Astrocyte of the spinal cord (primary cell): ENCODE results near the gene FPGS.

Experiments used
- DNase-seq: peaks from one replicate; pipeline ENCODE4 v3.0.0; 2011; ENCODE audit warnings: low read depth, low spot score
- H3K4me3 ChIP-seq: 2 replicates; pipeline ENCODE4 v1.5.1; 2011; ENCODE audit warnings: low read depth, mild to moderate bottlenecking, low read length, moderate library complexity
- in situ Hi-C: cut with HindIII; loops from 2 replicates; pipeline ENCODE4 v1.10.0; 2017; ENCODE audit warnings: low sequenced_read_pairs
- TF ChIP-seq, protein P1 (sequence below): IDR thresholded peaks from 2 replicates; pipeline ENCODE4 v1.5.1; 2012; ENCODE audit warnings: low read depth, mild to moderate bottlenecking, low read length, inconsistent platforms

Gene FPGS

GRCh38 chr9:127796225-127796813, 6.4 kb upstream of the FPGS start:
- TF ChIP-seq, protein P1, sequence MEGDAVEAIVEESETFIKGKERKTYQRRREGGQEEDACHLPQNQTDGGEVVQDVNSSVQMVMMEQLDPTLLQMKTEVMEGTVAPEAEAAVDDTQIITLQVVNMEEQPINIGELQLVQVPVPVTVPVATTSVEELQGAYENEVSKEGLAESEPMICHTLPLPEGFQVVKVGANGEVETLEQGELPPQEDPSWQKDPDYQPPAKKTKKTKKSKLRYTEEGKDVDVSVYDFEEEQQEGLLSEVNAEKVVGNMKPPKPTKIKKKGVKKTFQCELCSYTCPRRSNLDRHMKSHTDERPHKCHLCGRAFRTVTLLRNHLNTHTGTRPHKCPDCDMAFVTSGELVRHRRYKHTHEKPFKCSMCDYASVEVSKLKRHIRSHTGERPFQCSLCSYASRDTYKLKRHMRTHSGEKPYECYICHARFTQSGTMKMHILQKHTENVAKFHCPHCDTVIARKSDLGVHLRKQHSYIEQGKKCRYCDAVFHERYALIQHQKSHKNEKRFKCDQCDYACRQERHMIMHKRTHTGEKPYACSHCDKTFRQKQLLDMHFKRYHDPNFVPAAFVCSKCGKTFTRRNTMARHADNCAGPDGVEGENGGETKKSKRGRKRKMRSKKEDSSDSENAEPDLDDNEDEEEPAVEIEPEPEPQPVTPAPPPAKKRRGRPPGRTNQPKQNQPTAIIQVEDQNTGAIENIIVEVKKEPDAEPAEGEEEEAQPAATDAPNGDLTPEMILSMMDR = no peak
- in situ Hi-C loops = no loop called here
- no peak overlapping the region for H3K4me3 ChIP-seq
- no peak for DNase-seq

DNA sequence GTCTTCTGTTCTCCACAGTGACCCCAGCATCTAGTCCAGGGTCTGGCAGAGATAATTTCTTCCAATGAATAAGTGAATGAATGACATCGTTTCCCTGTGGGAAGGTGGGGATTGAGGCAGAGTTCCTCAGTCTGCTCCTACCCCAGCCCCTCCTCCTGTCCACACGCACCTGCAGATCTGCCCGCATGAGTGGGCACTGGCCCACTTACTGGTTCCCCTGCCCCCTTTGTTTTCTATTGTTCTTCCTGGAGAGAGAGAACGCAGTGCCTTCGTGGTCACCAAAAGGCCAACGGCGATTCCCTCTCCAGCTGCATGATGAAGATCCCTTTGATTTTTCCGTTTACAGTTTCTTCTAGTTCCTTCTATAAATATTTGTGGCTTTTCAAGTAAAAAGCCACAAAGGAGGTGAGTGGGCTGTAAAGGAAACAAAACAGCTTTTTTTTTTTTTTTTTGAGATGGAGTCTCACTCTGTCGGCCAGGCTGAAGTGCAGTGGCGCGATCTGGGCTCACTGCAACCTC, 5.8 kb upstream of the FPGS start:
- DNase-seq = peak; percentile 32
- TF ChIP-seq, protein P1 = no peak
- no peak overlapping the region for H3K4me3 ChIP-seq
- in situ Hi-C loops = no loop called here

DNA sequence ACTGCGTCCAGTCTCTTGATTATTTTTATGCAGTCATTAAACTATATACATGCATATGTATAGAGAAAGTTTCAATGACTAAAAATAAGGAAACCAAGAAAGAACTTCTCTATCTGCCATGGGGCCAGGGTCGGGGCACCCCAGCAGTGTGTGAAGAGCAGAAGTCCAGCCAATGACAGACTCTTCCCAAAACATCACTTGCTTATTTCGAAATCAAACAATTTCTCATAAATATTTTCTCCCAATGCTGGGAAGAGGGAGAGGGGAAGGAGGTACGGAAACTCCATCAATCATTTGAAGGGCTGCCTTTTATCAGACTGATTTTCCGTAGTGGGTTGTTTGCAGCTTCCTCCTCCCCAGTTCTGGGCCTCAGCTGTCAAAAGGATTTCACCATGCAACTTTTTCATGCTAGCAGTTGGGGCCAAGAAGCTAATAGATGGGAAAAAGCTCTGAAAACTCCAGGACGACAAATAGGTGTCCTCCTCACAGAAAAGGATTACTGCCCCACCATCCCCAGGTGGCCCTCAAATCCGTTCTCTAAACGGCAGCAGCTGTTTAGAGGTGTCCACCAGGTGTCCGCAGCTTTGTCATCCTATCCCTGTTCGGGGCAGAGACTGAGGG, 617 bp upstream of the FPGS start:
- in situ Hi-C loops = no loop called here
- peak overlapping the region; percentile 46 for H3K4me3 ChIP-seq
- TF ChIP-seq, protein P1 = peak; percentile 8
- DNase-seq = no peak

DNA sequence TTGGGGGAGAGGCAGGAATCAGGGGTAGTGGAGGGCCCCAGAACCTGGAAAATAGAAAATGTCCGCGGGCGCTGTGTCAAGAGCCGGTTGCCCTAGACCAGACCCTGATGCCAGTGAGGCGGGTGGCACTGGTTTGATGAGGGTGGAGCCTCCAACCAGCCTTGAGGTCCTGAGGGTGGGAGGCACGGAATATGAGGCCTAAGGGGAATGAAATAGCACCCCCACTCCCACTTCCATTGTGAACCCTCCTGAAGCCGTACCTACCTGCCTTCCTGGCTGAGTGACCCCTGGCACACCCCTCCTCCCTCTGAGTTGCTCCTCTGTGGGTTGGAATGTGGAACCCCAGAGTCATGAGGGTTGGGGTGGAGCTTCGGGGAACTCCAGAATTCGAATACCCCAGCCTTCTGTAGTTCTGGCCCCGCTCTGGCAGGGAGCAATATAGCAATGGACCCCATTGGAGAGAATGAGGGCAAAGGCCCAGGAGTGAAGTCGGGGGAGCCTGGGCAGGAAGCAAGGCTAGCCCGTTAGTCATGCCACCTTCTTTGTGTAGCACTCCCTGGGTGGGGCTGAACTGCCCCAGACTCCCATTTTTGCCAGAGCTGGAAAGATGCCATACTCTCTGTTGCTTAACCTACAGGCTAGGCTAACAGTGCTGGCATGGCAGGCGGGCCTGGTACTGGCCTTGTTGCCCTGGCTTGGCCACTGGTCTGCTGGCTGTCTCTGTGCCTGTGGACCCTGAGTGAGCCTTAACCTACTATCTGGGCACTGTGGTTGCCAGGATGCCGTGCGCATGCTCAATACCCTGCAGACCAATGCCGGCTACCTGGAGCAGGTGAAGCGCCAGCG, 1.0 kb downstream of the FPGS start:
- in situ Hi-C loops = no loop called here
- peak; percentile 15 for DNase-seq
- H3K4me3 ChIP-seq = peak overlapping the region; percentile 91
- TF ChIP-seq, protein P1 = no peak

GRCh38 chr9:127805620-127806019, 2.9 kb downstream of the FPGS start:
- in situ Hi-C loops = no loop called here
- DNase-seq = no peak
- H3K4me3 ChIP-seq = no peak overlapping the region
- TF ChIP-seq, protein P1 = peak; percentile 38

DNA sequence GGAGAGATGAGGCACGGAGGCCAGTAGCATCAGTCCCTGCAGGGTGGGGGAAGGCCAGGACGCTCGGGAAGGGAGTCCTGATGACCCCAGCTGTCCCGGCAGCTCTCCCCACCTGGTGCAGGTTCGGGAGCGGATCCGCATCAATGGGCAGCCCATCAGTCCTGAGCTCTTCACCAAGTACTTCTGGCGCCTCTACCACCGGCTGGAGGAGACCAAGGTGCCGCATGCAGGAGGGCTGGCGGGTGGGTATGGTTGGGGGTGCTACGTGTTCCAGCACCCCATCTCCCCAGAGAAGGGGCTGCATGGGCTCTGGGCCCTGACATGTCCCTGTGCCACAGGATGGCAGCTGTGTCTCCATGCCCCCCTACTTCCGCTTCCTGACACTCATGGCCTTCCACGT, 4.2 kb downstream of the FPGS start:
- TF ChIP-seq, protein P1 = no peak
- no peak for DNase-seq
- H3K4me3 ChIP-seq = no peak overlapping the region
- in situ Hi-C loops = no loop called here
